HepG2 (cell line): ENCODE data around the gene FAF1. TPM values are rescaled to one million over a fixed set of nuclear protein-coding genes. Genes with fewer than 3 reads are reported as not detected.

Source experiments
- ADNP ChIP-seq: sonication (generic); formaldehyde crosslinking; IDR thresholded peaks from 2 replicates; pipeline ENCODE4 v1.4.0; 2020; ENCODE audit warnings: missing genetic modification reagents
- CAMTA2 ChIP-seq: sonication (generic); formaldehyde crosslinking; IDR thresholded peaks from 2 replicates; pipeline ENCODE4 v1.4.0; 2020; ENCODE audit warnings: mild to moderate bottlenecking, missing genetic modification reagents, borderline replicate concordance
- CCAR2 ChIP-seq: fragments of 200-400 bp; formaldehyde crosslinking; optimal IDR thresholded peaks from 2 replicates; pipeline ENCODE3; 2018; ENCODE audit warnings: low read depth, mild to moderate bottlenecking, low read length, moderate library complexity
- GZF1 ChIP-seq: sonication (generic); formaldehyde crosslinking; IDR thresholded peaks from 2 replicates; pipeline ENCODE4 v1.5.1; 2020; ENCODE audit warnings: mild to moderate bottlenecking, missing genetic modification reagents
- NFAT5 ChIP-seq: sonication (generic); formaldehyde crosslinking; IDR thresholded peaks from 2 replicates; pipeline ENCODE4 v1.4.0; 2020; ENCODE audit warnings: missing genetic modification reagents
- NR3C1 ChIP-seq: sonication (generic); formaldehyde crosslinking; IDR thresholded peaks from 2 replicates; pipeline ENCODE4 v1.4.0; 2020; ENCODE audit warnings: missing genetic modification reagents
- ZMAT5 ChIP-seq: sonication (generic); formaldehyde crosslinking; IDR thresholded peaks from 2 replicates; pipeline ENCODE4 v1.5.0; 2020; ENCODE audit warnings: mild to moderate bottlenecking, low read depth, missing genetic modification reagents, borderline replicate concordance
- ZNF235 ChIP-seq: sonication (generic); formaldehyde crosslinking; IDR thresholded peaks from 2 replicates; pipeline ENCODE4 v1.8.1; 2023; ENCODE audit warnings: mild to moderate bottlenecking, missing genetic modification reagents, borderline replicate concordance
- ZNF597 ChIP-seq: sonication (generic); formaldehyde crosslinking; IDR thresholded peaks from 2 replicates; pipeline ENCODE4 v1.5.0; 2020; ENCODE audit warnings: missing genetic modification reagents
- ZNF7 ChIP-seq: IDR thresholded peaks from 2 replicates; pipeline ENCODE4 v1.6.1; 2016; ENCODE audit warnings: missing biosample characterization, missing genetic modification reagents
- ZNF740 ChIP-seq: sonication (generic); formaldehyde crosslinking; IDR thresholded peaks from 2 replicates; pipeline ENCODE4 v1.4.0; 2020; ENCODE audit warnings: missing genetic modification reagents
- ZNF879 ChIP-seq: sonication (generic); formaldehyde crosslinking; IDR thresholded peaks from 2 replicates; pipeline ENCODE4 v1.8.1; 2023; ENCODE audit warnings: missing genetic modification reagents
- polyA plus RNA-seq, 8 experiments: library from polyadenylated mRNA; depleted of rRNA in 3 of 8; stranded (reverse) in 7 of 8; unstranded in 1 of 8; fragments of >200 nt; fragmentation: Illumina TruSeq in 4 of 8; extraction: Trizol in 4 of 8; gene quantifications; 2 replicates each; pipeline versions ENCODE4 v1.2.1 to v1.2.3, GENCODE V29; 2011 to 2016; ENCODE audit warnings: low read depth in 4 of 8, missing spikeins in 1 of 8, mixed read lengths in 1 of 8; ENCODE audit not compliant: insufficient read depth in 1 of 8
- total RNA-seq, 5 experiments: library from RNA; depleted of rRNA; stranded (reverse); fragments of >200 nt; fragmentation: Illumina TruSeq; extraction: Trizol; gene quantifications; 2 replicates each; pipeline ENCODE4 v1.2.3, GENCODE V29; 2016; ENCODE audit warnings: low read depth in 1 of 5

FAF1 gene
- total and polyA plus RNA-seq, 2 of the 13 experiments (the other 11 are each of a cell fraction or from before 2014, with no cell fraction given) = 19.4 to 63.3 TPM

GRCh38 chr1:50986653-50987052, 26.6 kb upstream of the FAF1 start (continued):
- TF ChIP-seq NFAT5 (CRISPR knock-in tag) (no peak), ZNF7 (no peak), ZNF235 (CRISPR knock-in tag) (no peak), ZNF597 (CRISPR knock-in tag) (no peak), ZNF879 (no peak), ZMAT5 (CRISPR knock-in tag) (no peak), ADNP (no peak), ZNF740 (no peak), CAMTA2 (CRISPR knock-in tag) (no peak), CCAR2 (no peak), GZF1 (CRISPR knock-in tag) (no peak), NR3C1 (CRISPR knock-in tag) (no peak)
